HG03025 (cell line): ENCODE measurements around the gene BRCA2.

ENCODE experiments used
- ATAC-seq: cut with Tn5 transposase; IDR thresholded peaks from one replicate; pipeline ENCODE4 v1.9.1; 2021; ENCODE audit warnings: mild to moderate bottlenecking, moderate library complexity; ENCODE audit not compliant: unreplicated experiment, low FRiP score

Gene BRCA2

DNA sequence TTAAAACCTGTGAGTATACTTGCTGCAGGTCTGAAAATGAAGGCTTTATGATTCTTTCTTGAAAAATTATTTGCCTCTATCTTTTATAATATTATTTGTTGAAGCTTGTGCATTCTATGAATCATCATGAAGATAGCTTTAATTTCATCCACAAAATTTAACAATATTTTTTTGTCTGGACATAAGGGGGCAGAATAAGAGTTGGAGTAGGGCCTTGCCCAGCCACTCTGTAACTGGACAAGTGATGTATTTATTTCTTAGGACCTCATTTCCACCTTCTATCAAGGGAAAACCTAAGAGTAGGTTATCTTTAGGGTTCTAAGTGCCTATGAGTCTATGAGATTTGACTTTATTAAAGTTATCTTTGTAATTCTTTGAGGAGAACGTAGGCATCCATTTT, 62.7 kb downstream of the BRCA2 start:
- ATAC-seq = no peak

DNA sequence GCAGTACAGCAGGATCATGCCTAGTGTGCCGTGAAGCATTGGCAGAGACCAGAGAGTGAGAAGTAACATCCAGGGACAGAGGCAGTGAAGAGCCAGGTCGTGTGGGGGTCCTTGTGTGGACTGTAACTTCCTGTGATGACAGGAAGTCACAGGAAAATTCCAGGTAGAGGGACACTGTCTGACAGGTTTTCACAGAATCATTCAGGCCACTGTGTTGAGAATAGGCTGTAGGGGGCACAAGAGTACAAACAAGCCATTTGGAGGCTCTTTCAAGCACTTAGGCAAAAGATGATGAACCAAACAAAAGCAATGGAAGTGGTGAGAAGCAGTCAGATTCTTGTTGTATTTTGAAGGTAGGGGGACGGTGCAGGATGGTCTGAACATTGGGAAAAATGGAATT, 66.2 kb downstream of the BRCA2 start:
- ATAC-seq = no peak

DNA sequence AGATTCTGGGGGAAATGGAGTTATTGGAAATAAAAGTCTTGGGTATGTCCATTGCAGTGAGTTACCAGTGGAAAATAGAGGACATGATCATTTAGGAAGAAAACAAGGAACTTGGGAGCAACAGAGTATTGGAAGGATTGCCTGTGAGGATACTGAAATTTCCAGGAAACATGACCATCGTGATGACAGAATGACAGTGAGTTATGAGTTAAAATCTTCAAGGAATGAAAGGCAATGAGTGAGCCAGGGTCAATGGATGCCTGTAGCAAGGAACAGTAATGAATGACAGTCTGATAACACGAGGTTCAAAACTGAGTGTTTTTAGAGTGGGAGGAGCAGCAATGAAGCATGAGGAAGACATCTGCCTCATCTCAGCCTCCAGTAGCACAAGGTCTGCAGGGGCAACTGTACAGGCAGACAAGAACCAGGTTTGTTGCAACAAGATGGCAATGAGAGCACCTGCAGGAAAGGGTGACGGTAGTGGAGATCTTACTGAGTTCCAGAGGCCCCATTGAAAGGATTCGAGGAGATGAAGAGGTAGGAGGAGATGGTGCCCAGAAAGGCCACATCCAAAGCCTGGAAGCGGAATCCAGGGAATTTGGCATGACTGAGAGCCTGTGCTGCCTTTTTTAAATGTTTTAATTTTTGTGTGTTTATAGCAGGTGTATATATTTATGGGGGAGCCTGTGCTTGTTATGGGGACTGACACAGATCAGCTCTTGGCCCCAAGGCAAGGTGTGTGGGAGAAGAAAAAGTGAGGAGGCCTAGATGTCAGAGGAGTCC, 68.7 kb downstream of the BRCA2 start:
- ATAC-seq = no peak

DNA sequence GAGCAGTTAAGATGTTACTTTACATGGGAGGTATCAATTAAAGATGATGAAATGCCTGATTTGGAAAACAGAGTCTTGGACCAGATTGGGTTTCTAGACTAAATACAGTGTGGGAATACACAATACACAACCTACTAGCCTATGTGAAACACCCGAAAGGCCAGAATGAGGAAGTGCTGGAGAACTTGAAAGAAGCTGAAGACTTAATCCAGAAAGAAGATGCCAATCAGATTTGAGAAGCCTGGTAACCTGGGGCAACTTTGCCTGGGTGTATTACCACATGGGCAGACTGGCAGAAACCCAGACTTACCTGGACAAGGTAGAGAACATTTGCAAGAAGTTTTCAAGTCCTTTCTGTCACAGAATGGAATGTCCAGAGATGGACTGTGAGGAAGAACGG, 69.4 kb downstream of the BRCA2 start:
- no peak for ATAC-seq

DNA sequence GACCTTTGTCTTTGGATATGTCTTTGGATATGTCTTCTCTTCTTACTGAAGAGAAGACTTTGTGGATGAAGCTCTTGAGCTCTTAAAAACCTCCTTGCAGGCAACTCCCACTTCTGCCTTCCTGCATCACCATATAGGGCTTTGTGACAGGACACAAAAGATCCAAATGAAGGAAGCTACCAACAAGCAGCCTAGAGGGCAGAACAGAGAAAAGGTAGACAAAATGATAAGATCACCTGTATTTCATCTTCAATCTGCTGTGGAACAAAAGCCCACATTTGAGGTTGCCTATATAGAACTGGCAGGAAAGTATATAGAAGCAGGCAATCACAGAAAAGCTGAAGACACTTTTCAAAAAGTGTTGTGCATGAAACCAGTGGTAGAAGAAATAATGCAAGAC, 70.1 kb downstream of the BRCA2 start:
- ATAC-seq = no peak

DNA sequence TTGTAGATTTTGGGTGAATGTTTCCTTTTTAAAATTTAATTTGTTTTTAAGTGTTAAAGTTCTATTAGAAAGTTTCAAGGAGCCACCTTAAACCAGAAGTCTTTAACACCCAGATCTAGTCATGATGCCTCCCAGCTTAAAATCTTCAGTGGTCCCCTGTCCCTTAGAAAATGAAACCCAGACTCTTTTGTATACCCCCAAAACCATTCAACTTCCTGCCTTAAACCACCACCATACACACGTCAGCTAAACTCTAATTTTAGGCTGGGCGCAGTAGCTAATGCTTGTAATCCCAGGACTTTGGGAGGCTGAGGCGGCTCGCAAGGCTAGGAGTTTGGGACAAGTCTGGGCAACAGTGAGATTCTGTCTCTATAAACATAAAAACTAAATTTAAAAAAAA, 74.7 kb downstream of the BRCA2 start:
- ATAC-seq = no peak

DNA sequence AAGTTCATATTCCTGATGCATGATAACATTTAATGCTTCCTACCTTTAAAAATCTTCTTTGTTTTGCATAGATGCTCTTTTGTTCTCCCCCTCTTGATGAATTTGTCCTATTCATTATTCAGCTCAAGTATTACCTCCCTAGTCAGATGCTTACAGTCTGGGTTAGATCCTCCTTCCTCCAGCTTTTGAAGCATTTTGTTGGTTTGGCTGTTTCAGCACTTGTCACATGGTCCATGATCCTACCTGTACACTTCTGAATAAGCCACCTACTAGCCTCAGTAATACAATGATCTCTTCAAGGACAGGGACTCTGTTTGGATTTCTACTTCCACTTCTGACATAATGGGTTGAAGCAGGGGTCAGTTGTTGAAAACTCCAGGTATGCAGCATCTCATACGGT, 75.2 kb downstream of the BRCA2 start:
- ATAC-seq = no peak

DNA sequence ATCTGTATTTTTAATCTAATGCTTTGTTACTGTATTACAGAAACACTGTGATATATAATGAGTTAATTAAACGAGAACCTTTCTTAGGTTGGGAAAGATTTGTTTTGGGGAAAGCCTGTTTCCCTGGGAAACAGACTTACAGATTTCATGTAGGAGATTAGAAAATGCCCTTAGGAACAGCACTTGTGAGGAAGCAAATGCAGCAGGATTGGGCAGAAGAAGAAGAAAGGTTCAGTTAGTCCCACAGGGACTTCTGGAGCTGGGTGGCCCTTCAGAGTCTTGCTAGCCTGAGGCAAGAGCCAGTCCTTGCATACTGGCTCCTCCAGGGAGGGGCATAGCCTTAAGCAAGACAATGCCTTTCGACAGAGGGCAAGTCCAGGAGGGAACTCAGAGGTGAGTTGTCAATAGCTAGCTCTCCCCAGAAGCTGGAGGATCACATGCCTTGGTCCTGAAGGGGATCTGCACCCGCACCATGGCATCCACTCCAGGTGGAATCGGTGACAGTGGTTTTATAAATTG, 75.9 kb downstream of the BRCA2 start:
- no peak for ATAC-seq

DNA sequence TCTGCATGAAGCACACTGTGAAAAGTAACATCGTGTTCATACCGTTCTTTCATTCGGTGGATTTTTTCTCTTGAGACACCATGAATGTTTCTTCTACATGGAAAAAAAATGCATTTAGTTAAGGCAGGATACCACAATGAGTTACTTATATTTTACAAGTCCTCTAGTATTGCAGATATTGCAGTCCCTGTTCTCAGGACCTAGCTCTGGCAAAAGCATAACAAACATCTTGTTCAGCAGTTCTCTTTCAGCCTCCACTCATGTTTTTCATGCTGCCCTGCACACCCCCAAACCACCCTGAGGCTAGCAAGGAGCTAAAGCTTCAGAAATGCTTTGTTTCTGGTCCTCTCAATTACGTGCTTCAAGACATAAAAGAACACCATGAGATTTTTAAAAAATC, 87.8 kb downstream of the BRCA2 start:
- no peak for ATAC-seq

DNA sequence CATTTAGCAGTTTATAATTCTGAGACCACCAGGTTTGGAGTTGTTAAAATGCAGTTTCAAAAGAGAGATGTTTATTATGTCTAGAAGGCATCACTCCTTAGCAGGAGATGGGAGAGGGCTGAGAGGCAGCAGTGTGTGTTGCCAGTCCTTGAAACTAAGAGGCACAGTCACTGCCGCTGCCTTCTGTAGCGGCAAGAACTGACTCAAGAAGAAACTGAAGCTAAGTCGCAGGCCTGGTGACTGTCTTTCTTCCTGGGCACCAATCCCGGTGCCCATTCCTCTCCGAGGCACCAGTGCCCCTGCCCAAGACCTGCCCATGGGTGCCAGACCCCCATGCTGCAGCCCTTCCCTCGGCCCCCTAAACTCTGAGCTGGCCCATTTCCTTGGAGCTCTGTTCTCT, 92.5 kb downstream of the BRCA2 start:
- ATAC-seq = no peak

DNA sequence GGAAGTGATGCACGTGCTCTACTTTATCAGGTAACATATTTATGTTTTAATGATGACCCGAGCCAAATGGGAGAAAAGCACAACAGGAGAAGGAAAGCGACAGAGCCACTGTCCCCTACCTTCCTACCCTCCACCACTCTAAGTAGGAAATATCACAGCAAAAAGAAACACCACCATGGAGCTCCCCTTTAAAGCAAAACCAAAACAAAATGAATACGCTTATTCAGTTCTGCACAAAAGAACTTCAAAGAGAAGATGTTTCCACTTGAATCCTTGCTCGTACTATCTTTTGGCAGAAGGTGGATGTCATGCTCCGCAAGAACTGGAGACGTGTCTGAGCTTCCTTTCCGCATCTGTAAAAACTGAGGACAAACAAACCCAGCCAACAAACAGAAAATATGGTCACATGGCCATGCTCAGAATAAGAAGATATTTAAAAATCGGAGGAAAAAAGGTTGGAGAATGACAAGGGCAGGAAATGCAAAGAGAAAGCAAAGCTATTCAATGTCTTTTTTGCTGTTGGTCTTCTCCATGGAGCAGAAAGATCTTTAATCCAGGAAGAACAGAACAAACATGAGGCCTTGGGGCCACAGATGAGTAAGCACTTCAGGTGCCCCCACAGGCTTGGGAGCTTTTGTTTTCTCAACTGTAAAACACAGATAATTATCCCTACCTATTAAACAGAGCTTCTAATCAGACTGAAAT, 93.1 kb downstream of the BRCA2 start:
- ATAC-seq = no peak

DNA sequence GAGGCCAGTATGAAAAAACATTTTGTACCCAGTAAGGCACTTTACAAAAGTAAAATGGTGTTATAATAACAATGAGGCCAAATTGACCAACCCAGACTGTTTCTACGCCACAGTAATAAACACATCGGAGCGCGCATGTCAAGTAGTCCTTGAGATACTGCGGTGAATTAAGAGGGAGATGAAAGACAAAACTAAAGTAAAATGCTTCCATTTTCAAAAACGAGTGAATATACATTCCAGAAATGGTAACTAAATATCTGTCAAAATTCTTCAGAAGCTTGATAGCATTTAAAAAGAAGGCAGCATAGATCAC, 93.6 kb downstream of the BRCA2 start:
- ATAC-seq = no peak

DNA sequence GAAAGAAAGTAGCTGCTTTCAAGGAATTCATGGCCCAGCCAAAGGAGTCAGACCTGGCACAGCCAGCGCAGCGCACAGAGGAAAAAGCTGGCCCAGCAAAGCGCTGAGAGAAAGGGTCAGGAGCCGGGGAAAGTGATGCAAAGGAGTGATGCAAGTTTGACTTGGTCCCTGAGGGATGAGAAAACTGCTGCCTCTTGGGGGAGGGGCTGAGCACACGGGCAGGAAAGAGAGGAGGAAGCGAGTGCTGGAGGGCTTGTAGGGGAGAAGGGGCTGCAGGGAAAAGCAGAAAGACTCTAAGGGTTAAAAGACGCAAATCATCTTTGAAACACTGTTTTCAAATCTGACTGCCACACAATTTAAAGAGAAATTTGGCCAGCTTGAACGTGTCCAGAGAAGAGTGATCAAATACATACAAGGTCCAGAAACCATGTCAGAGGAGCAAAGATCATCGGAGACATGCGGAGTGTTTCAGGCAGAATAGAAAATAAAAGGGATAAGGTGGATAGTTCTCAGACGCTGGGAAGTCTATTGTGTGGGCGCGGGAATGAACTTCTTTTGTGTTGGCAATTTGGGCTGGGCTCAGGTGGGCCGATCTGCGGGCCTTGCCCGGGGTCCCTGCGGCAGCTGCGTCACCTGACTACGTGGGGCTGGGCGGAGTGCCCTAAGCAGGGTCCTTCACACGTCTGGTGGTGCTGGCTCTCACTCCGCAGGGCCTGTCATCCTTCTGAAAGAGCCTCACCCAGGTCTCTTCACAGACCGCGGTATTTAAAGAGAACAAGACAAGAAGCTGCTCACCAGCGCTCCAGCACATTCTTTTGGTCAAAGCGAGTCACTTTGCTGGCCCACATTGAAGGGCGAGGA, 94.5 kb downstream of the BRCA2 start:
- ATAC-seq = no peak

DNA sequence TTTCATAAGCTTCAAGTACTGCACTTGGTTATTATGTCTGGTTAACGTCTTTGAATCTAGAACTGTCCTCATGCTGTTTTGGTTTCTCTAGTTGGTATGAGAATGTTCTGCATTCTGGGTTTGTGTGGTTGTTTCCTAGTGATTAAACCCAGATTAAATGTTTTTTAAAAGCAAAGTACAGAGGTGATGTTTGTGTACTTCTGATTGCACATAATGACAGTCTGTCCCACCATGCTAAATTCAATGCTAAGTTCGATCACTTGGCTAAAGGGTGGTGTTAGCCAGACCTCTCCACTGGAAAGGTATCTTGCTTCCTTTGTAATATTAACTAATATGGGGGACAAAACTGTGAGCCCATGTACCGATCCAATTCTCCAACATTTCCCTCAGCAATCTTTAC, 98.0 kb downstream of the BRCA2 start:
- no peak for ATAC-seq

DNA sequence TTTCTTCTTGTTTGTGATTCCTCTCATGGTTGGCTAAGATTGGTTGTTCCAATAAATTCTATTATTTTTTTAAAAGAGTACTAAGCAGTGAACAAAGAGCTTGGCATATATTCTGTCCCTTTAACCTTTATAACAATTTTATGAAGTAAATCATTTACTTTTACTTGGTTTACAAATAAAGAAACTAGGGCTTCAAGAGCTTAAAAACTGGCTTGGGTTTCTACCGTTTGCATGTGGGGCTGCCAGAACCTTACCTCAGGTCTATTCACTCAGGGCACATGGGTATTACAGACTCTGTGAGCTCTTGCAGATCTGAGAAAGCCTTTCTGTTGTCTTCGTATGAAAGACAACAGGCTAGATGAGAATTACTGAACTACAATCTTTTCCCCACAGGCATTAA, 99.3 kb downstream of the BRCA2 start:
- no peak for ATAC-seq

DNA sequence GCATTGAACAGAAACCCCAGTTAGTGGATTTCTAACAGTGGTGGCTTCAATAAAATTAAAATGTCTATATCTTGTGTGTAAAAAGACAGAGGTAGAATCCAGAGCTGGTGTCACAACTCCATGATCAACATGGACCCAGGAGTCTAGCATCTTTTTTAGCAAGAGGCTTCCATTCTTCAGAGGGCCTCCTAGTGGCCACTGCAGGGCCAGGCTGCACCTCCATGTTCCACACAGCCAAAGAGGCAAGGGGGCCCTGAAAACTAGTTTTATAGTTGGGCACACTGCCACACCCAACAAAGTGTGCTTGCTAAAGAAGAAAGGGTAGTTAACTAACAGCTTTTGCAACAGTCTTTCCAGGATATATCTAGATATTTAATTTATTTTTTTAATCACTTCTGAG, 99.7 kb downstream of the BRCA2 start:
- ATAC-seq = no peak

DNA sequence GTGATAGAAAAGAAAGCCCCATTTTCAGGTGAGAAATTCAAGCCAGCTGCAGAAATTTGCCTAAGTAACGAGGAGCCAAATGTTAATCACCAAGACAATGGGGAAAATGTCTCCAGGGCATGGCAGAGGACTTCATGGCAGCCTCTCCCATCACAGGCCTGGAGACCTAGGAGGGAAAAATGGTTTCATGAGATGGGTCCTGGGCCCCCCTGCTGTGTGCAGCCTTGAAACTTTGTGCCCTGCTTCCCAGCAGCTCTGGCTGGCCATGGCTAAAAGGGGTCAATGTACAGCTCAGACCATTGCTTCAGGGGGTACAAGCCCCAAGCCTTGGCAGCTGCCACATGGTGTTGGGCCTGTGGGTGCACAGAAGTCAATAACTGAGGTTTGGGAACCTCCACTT, 102.7 kb downstream of the BRCA2 start:
- no peak for ATAC-seq

DNA sequence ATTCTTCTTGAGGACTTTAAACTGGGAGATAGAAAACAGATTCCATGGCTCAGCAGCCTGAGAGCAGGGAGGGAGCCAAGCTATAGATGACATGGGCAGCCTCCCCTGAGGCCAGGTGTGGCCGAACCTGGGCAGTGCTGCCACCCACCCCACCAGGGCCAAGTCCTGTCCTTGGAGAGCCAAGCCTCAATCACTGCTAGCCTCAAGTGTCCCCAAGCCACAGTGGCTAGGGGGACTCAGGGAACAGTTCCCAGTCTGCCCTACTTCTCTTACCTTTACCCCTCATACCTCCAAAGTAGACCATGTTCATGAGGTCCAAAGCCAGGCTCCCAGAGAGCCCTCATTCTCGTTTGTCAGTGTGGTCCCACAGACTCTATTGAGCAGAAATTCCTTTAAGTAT, 104.6 kb downstream of the BRCA2 start:
- ATAC-seq = no peak

DNA sequence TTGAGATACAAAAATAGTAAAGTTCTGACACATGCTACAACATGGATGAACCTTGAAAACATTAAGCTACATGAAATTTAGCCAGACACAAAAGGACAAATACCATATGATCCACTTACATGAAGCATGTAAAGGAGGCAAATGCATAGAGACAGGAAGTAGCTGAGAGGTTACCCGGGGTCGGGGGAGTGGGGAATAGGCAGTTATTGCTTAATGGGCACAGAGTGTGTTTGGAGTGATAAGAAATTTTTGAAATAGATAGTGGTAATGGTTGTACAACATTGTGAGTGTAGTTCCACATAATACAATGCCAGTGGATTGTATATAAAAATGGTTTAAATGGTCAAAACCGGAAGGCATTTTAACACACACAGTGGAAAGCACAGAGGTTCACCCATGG, 108.3 kb downstream of the BRCA2 start:
- no peak for ATAC-seq

DNA sequence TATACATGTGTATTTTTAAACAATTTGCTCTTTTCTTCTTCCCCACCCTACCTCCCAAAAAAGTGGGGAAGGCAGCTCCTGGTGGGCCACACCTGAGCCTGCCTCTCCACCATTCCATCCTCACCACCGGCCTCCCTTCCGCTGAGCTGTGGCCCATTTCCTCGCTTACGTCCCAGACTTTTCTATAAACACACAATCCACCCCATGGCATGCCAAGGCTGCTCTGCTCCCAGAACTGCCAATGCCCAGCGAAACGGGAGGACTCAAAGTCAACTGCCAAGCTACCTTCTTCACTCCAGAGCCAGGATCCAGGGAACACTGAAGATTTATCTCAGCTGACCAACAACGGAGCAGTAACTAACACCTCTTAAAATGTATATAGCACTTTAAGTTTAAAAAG, 109.8 kb downstream of the BRCA2 start:
- no peak for ATAC-seq
